Glomerular visceral epithelial cell (primary cell): ENCODE data around the gene SLC27A6.

ENCODE experiments used
- DNase-seq: peaks from one replicate; pipeline ENCODE4 v3.0.0-alpha.2; 2016; ENCODE audit errors: extremely low spot score

Gene SLC27A6

DNA sequence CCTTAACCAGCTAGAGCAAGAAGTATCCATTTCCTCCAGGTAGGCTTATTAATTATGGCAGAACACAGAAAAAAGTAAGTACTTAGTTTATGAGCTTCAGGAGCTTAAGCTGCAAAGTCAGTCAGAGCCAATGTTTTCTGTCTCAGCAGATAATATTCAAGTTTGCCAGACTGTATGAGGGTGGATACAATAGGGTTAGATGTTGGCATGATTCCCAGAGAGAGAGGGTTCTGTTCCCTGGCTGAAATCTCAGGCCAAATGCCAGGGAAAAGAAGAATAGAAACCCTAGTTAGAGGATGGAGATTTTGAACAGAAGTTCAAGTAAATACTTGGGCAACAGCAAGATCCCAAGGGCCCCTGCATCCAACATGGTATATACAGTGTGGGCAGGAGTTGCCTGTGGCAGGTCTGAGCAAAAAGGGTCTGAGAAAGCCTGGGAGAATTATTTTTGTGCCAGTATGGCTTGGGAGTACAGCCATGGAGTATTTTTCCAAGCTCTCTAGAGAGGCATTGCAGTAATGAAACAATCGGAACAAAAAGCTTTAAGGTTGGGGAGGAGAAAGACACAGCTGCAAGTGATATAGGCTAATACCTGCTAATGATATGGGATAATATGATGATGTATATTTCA, 98.3 kb downstream of the SLC27A6 start:
- DNase-seq: no peak

GRCh38 chr5:129065721-129066120, 100.4 kb downstream of the SLC27A6 start:
- DNase-seq: no peak

DNA sequence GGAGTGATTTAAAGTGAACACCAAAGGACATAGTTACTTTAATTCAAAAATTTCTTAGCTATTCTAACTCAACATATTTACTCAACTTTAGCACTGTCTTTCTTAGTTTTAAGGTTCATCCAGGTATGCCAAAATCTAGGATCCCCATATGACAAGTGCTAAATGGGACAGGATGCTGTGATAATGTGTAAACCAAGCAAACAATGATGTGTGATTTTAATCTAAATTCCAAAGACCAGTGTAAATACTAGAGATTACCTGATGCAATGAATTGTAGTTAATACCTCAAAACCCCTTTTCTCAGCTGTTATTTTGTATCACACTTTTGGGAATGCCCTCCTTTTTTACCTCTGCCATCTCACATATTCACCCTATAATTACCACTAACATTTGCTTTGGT, 102.5 kb downstream of the SLC27A6 start:
- no peak for DNase-seq

DNA sequence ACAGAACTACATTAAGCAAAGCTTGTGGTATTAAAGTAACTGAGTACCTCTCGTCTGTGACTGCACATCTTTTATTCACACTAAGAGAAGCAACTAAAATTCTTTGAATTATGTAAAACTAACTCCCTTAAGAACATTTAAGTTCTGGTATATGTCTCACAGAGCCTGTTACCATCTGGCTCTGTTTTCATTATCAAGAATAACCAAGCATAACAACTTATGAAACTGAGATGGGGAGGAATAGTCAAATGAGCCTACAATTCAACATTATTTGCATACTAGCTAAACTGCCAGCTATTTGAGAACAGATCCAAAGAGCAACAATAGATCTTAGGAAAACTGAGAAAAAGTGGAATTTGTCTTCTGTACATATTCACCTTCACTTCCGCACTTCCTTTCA, 104.0 kb downstream of the SLC27A6 start:
- DNase-seq: no peak

DNA sequence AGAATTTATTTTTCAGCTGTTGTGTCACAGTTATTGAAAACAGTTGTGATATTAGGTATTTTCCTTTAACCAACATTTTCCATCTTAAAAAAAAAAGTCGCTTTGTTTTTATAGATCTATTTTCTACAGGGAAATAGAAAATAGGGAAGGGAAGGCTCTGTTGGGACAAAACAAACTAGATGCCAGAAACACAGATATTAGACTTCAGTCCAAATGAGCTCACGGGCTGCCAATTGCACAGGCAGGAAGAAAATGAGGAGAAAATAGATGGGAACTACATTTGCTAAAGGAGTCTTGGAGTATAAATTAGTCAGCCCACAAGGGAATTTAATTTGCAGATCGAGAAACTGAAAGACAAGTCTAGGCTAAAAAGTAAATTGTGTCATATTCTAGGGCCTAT, 107.8 kb downstream of the SLC27A6 start:
- no peak for DNase-seq

DNA sequence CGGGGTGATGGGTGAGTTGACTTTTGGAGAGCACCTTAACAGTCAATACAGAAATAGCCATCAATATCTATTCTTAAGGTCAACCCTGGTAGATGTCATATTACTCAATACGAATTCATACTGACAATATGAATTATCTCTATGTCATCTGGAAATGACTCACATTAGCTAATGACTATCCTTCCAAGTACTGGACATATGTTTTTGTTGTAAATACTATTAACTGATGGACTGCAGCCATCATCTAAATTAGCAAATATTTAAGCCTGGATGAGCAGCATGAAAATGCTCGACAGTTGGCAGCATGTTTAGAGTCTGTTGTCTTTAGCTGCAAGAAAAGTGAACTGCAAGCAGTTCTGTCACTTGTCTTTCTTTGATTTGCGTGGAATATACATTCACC, 109.6 kb downstream of the SLC27A6 start:
- no peak for DNase-seq

DNA sequence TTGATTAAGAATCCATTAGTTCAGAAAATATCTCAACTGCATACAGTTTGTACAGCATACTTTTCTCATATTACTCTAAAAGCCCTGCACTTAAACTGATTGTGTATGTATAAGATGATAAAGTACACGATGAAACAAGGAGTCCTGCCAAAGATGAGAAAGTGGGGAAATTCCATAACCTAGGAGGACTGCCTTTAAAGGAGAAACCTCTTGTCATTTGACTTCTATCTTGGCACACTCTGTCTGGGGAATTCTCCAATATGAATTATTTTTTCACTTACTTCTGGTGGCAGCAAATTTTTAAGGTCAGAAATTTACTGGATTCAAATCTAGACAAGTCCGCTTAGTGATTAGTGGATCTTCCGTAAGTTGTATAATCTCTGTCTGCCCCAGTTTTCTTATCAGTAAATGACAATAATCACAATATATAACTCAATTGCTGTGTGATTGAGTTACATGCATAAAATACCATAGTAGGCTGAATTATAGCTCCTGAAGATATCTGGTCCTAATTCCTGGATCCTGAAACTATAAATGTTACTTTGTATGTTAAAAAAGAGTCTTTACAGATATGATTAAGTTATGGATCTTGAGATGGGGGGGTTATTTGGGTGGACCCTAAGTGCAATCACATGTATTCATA, 112.3 kb downstream of the SLC27A6 start:
- DNase-seq: no peak

DNA sequence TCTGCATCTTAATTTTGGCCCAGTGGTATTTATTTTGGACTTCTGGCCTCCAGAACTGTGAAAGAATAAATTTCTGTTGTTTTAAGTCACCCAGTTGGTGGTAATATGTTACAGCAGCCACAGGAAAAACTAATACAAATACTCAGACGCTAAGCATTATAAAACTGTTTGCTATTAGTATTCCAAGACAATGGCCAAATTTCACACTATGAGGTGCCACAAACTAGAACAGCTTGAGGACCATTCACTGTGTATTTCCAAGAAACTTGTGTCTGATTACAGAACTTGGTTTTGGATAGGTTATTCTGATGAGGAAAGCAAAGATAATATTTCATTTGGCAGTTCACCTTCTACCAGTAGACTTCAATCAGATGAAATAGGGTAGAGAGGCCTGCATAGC, 113.0 kb downstream of the SLC27A6 start:
- DNase-seq: no peak

GRCh38 chr5:129078660-129079059, 113.4 kb downstream of the SLC27A6 start:
- no peak for DNase-seq

DNA sequence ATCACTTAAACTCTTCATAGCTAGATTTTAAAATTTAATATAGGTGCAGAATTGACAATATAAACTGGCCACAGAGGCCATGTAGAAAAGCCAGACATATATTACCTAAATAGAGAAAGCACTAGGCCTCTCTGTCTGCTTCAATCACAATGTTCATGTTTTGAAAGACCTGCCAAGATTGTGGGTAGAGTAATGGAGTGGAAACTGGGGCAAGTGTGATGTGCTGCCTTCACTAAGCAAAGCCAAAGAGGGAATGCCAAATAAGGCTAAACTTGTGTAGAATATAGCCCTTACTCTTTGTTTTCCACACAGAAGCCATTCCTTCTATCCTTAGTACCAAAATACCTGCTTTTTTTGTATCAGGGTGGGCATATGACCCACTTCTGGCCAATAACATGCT, 114.2 kb downstream of the SLC27A6 start:
- no peak for DNase-seq

- no peak for DNase-seq
Observed at GRCh38 chr5:129080766-129081165, 115.5 kb downstream of the SLC27A6 start.

DNA sequence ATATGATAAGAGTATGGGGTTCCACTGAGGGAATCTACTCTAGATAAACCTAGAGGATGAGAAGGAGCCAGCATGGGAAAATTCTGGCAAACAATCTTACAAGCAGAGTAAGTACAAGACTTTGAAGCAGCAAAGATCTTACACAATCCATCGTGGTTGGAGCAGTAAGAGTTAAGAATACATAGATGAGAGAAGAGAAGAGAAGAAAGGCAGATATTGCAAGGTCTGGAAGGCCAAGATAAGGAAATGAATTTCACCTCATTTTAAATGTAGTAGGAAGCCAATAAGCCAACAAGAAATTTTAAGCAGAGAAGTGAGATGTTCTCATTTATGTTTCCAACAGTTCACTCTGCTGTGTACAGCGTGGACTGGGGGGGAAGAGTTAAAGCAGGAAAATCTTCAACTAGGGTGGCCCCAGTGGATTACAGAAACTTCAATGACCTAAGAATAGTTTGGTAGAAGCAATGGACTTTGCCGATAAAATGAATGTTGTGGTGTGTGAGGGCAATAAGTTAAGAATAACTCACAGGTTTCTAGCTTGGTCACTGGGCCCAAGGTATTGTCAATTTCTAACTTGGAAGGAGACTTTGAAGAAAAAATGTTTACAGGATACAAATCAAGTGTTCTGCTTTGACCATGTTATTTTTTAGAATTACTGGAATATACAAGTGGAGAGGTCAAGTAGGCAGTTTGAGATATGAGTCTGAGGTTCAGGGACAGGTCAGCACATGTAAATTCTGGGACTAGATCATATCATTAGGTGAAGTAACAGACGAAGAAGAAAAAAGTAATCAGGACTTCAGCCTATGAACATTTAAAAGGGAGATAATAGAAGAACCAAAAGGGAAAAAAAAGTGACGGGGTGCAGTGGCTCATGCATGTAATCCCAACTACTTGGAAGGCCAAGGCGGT, 117.2 kb downstream of the SLC27A6 start:
- DNase-seq: no peak
